PFSK-1 (cell line): ENCODE measurements around the gene MPP3.

Source experiments
- FOXP2 ChIP-seq: optimal IDR thresholded peaks from 2 replicates; pipeline ENCODE3; 2011; ENCODE audit warnings: borderline replicate concordance, control low read depth, inconsistent platforms; ENCODE audit not compliant: insufficient read depth; ENCODE audit errors: extremely low read length, extremely low read depth
- POLR2AphosphoS5 ChIP-seq: IDR thresholded peaks from 2 replicates; pipeline ENCODE4 v1.6.1; 2012; ENCODE audit warnings: low read depth, mild to moderate bottlenecking, control low read depth, low read length, moderate library complexity
- REST ChIP-seq, 2 experiments: IDR thresholded peaks; 2 replicates each; pipeline versions ENCODE4 v1.6.1 to v1.8.0; 2011 to 2012; ENCODE audit warnings: low read depth in 2 of 2, low read length in 2 of 2, control low read depth in 1 of 2, inconsistent platforms in 1 of 2, mild to moderate bottlenecking in 1 of 2, moderate library complexity in 1 of 2; ENCODE audit not compliant: insufficient read depth in 1 of 2
- SIN3A ChIP-seq: IDR thresholded peaks from 2 replicates; pipeline ENCODE4 v1.6.1; 2012; ENCODE audit warnings: mild to moderate bottlenecking, low read length, moderate library complexity, borderline replicate concordance; ENCODE audit not compliant: insufficient read depth
- TAF1 ChIP-seq: IDR thresholded peaks from 2 replicates; pipeline ENCODE4 v1.6.1; 2012; ENCODE audit warnings: low read length, control low read depth, borderline replicate concordance; ENCODE audit not compliant: insufficient read depth

MPP3 gene

GRCh38 chr17:43814714-43815113, 18.2 kb downstream of the MPP3 start:
- no peak for TF ChIP-seq SIN3A
- TF ChIP-seq POLR2AphosphoS5, result no peak
- TF ChIP-seq REST (IDR thresholded peaks at IDR 0.05; ENCODE audit: insufficient read depth in 1 of 2, low read depth in 2 of 2, low read length in 2 of 2), result no peak
- TF ChIP-seq TAF1, result no peak

DNA sequence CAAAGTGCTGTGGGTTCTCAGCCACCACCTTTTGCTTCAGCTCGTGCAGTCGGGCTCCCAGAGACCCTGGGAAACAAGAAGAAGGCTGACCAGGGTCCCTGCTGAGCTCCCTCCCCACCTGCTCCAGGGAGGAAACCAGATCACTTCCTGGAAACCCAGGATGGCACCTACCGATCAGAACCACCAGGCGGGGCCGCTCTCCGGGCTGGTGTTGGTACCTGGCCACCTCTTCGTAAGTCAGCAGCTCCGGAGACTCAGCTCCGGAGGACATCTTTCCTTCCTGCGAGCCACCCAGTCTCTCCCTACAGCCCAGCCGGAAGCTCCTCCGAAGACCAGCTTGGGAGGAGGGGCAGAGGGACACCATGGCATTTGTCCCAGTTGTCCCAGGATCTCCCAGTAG, 18.9 kb downstream of the MPP3 start:
- TF ChIP-seq POLR2AphosphoS5 (no peak), FOXP2 (no peak), TAF1 (no peak), REST (IDR thresholded peaks at IDR 0.05; ENCODE audit: insufficient read depth in 1 of 2, low read depth in 2 of 2, low read length in 2 of 2) (no peak), SIN3A (no peak)

DNA sequence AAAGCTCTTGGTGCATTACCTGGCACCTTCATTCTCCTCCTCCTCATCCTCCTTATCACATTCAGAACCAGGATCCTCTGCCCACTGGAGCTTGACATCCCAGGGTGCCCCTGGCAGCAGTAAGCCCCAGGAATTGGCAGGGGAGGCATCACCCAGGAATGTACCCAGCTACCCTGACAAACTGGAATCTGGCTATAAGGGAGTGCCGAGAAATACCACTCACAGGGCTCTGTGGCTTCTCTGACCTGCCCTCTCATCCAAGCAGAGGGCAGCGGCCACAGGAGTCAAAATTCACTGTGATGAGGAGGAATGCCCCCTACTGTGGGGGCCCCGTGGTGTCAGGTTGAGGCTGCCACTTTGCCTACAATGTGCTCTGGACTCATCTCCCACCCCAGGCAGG, 19.6 kb downstream of the MPP3 start:
- TF ChIP-seq REST (IDR thresholded peaks at IDR 0.05; ENCODE audit: insufficient read depth in 1 of 2, low read depth in 2 of 2, low read length in 2 of 2) (no peak), SIN3A (no peak), FOXP2 (no peak), POLR2AphosphoS5 (no peak)

- no peak for TF ChIP-seq FOXP2
- TF ChIP-seq POLR2AphosphoS5, result no peak
- no peak for TF ChIP-seq REST (IDR thresholded peaks at IDR 0.05; ENCODE audit: insufficient read depth in 1 of 2, low read depth in 2 of 2, low read length in 2 of 2)
- TF ChIP-seq TAF1, result no peak
- no peak for TF ChIP-seq SIN3A
Measured at GRCh38 chr17:43812396-43813265, 20.3 kb downstream of the MPP3 start.

GRCh38 chr17:43810823-43811222, 22.1 kb downstream of the MPP3 start:
- TF ChIP-seq TAF1, result no peak
- no peak for TF ChIP-seq POLR2AphosphoS5
- TF ChIP-seq REST (IDR thresholded peaks at IDR 0.05; ENCODE audit: insufficient read depth in 1 of 2, low read depth in 2 of 2, low read length in 2 of 2), result no peak
- TF ChIP-seq FOXP2, result no peak
- TF ChIP-seq SIN3A, result no peak
